ENCODE results near the gene IRF2BP2.
A peak's percentile ranks its signal among the peaks of the same experiment; 100 is the strongest.

The IRF2BP2 gene

GRCh38 chr1:234588386-234588785 lies 21.6 kb downstream of the IRF2BP2 start:
- H3K4me3 ChIP-seq (ENCODE audit: low read depth, low read length), result no peak overlapping the region
- TF ChIP-seq CTCF (conservative IDR thresholded peaks at IDR 0.05; ENCODE audit: low read depth, low read length), result no peak
- no peak for DNase-seq (ENCODE audit: low read depth)

GRCh38 chr1:234586892-234587485 lies 23.0 kb downstream of the IRF2BP2 start:
- no peak overlapping the region for H3K4me3 ChIP-seq (ENCODE audit: low read depth, low read length)
- no peak for DNase-seq (ENCODE audit: low read depth)
- no peak for TF ChIP-seq CTCF (conservative IDR thresholded peaks at IDR 0.05; ENCODE audit: low read depth, low read length)

GRCh38 chr1:234586304-234586703 lies 23.7 kb downstream of the IRF2BP2 start:
- TF ChIP-seq CTCF (conservative IDR thresholded peaks at IDR 0.05; ENCODE audit: low read depth, low read length), result no peak
- DNase-seq (ENCODE audit: low read depth), result no peak
- no peak overlapping the region for H3K4me3 ChIP-seq (ENCODE audit: low read depth, low read length)

- no peak for DNase-seq (ENCODE audit: low read depth)
- H3K4me3 ChIP-seq (ENCODE audit: low read depth, low read length), result no peak overlapping the region
- TF ChIP-seq CTCF (conservative IDR thresholded peaks at IDR 0.05; ENCODE audit: low read depth, low read length), result no peak
Measured at GRCh38 chr1:234585330-234586055, 24.5 kb downstream of the IRF2BP2 start.

- H3K4me3 ChIP-seq (ENCODE audit: low read depth, low read length), result no peak overlapping the region
- DNase-seq (ENCODE audit: low read depth), result peak; percentile 49
- no peak for TF ChIP-seq CTCF (conservative IDR thresholded peaks at IDR 0.05; ENCODE audit: low read depth, low read length)
Measured at GRCh38 chr1:234584926-234585325, 25.1 kb downstream of the IRF2BP2 start.

- H3K4me3 ChIP-seq (ENCODE audit: low read depth, low read length), result no peak overlapping the region
- DNase-seq (ENCODE audit: low read depth), result no peak
- no peak for TF ChIP-seq CTCF (conservative IDR thresholded peaks at IDR 0.05; ENCODE audit: low read depth, low read length)
Measured at GRCh38 chr1:234584420-234584805, 25.6 kb downstream of the IRF2BP2 start.

All from choroid plexus epithelial cell (primary cell).